ENCODE data around the gene EFNA5.
"Not testable (repeated sequence)": the region's sequence is repeated elsewhere in the genome, so short reads cannot be mapped to it uniquely, and the experiment has no call there.

The EFNA5 gene

GRCh38 chr5:107457138-107457537 is 213.6 kb downstream of the EFNA5 start:
- DNase-seq (ENCODE audit: low read depth), result no peak

DNA sequence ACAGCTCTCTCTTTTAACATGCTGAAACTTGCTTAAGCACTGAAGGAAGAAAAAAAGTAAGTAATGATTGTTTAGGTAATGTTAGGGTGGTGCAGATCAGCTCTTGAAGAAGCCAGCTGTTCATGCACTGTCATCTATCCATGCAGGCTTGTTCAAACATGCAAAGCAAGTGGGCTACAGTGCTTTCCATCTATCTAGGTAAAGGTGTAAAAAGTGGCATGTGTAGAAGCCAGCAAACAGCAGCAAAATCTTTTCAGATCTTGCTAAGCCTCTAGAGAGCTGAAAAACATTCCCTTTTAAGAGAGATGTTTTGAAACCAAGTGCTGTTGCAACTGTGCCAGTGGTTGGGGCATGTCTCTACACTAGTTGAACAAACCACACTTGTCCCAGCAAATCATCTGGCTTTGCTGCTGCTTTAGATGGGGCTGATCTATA is 214.4 kb downstream of the EFNA5 start:
- DNase-seq (ENCODE audit: low read depth), result no peak

DNA sequence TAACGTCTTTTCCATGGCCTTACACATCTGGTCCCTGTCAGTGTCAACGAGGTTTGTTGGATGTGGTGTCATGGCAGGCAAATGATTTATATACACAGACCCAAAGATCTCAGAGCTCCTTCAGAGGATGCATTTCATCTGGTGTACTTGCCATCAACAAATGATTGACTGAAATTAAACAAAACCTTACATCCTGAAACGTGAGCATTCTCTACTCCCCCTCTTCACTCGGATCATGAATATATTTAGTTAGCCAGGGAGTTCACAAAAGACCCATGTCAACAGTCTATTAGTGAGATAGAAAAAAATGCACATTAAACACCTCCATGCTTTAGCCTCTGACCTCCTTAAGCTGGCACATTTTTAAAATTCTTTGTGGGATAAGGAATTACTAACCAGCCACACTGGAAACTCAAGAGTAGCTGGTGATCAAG is 215.6 kb downstream of the EFNA5 start:
- DNase-seq (ENCODE audit: low read depth), result no peak

DNA sequence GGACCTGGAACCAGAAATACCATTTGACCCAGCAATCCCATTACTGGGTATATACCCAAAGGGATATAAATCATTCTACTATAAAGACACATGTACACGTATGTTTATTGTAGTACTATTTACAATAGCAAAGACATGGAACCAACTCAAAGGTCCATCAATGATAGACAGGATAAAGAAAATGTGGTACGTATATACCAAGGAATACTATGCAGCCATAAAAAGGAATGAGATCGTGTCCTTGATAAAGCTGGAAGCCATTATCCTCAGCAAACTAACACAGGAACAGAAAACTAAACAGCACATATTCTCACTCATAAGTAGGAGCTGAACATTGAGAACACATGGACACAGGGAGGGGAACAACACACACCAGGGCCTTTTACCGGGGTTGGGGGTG is 218.9 kb downstream of the EFNA5 start:
- DNase-seq (ENCODE audit: low read depth), result not testable (repeated sequence)

- no peak for DNase-seq (ENCODE audit: low read depth)
Measured at GRCh38 chr5:107451028-107451427, 219.7 kb downstream of the EFNA5 start.

DNA sequence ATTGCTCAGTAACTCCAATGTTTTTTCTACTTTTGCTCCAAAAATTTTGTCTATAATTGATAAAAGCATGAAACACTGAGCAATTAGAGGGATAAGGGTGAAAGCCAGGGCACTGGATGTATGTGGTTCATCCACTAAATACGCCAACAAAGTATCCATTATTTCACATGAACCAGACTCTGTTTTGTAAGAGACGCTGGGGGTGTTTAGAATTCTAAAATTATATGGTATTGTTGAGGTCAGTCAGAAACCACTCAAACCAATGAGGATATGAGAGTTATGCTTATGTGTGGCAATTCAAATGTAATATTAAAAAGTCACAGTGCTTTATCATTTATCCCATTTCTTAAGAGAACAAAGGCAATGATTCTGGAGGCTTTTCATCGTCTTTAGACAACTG is 220.2 kb downstream of the EFNA5 start:
- no peak for DNase-seq (ENCODE audit: low read depth)

DNA sequence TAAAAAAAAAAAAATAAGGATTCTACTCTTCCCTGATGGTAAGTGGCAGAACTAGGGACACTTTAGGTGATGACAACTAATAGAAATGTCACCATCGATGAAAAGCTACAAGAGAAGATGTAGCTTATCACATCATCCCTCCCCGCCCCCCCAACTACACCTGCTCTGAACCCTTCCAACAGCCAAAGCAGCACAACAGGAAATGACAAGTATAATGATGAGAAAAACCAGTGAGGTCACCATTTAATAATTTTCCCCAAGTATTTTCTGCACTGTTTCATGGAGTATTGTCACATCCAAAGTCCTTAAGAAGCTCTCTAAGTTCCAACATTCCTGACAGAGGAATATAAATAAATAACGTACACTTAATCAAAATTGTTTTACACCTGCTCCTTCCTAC is 221.4 kb downstream of the EFNA5 start:
- no peak for DNase-seq (ENCODE audit: low read depth)

- DNase-seq (ENCODE audit: low read depth), result no peak
Measured at GRCh38 chr5:107447587-107447986, 223.2 kb downstream of the EFNA5 start.

- no peak for DNase-seq (ENCODE audit: low read depth)
Measured at GRCh38 chr5:107446972-107447371, 223.8 kb downstream of the EFNA5 start.

GRCh38 chr5:107444300-107444699 is 226.4 kb downstream of the EFNA5 start:
- DNase-seq (ENCODE audit: low read depth), result no peak

GRCh38 chr5:107443897-107444296 is 226.8 kb downstream of the EFNA5 start:
- no peak for DNase-seq (ENCODE audit: low read depth)

DNA sequence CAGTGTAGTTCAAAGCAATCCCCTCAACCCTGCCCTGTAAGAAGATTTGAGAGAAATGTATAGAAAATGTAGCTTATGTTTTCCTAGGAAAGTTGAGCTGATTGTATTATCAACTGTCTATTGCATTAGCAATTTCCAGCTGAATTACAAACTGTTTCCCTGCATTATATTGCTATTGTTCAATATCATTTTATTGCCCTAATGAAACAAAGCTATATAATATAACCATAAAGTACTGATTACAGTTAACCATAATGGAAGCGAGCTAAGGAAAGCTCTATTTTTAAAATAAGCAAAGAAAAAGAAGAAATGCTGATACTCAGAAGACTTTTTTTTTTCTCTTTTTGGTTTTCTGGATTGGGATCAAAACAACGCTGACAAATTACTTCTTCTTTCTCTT is 228.3 kb downstream of the EFNA5 start:
- no peak for DNase-seq (ENCODE audit: low read depth)

DNA sequence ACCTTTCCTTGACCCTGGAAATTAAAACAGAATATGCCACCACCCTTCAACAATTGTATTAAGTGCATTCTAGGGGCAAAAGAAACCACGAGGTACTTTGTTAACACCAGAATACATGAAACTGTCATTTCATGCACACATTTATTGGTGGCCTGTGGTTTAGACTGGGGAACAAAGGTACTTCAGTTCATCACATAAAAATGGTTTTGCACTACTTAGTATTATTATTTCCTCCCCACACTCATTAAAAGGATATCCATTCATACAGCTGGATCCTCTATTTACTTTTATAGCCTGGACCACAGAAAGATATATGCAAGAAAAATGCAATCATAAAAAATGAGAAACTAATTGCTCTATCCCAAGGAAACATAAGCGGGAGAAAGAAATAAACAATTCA is 230.9 kb downstream of the EFNA5 start:
- DNase-seq (ENCODE audit: low read depth), result no peak

- no peak for DNase-seq (ENCODE audit: low read depth)
Measured at GRCh38 chr5:107437986-107438510, 232.7 kb downstream of the EFNA5 start.

DNA sequence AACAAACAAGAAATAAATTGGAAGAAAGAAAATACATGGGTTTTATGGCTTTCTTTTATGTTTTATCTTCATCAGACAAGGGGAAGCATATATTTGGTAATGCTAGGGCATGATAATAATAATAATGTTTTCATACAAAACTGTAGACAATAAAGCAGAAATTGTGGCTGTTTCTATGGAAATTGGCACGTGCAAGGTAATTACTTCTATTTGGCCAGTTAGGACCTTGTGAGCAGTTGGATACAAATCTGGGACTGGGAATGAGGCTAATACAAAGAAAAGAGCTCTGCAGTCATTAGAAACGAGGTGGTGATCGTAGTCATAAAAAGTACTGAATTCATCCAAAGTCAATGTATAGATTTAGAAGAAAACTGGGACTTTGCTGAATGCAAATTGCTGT is 233.6 kb downstream of the EFNA5 start:
- DNase-seq (ENCODE audit: low read depth), result no peak

- no peak for DNase-seq (ENCODE audit: low read depth)
Measured at GRCh38 chr5:107436201-107436600, 234.5 kb downstream of the EFNA5 start.

DNA sequence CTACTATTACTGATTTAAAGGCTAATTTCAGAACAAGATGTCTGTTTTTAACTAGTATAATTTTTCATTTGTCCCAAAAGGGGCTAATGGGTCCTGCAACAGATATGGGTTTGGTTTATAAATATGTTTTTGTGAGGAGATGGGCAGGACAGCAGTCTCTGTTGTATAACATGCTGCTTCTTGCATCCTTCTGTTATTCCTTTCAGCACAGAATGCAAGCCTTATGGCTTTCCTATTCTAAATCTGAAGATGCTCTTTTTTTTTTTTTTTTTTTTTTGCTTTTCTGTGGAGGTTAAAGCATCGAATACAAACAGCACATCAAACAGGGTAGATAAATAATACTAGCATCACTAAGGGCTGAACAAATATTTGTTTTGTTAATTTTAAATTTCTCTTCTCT is 235.7 kb downstream of the EFNA5 start:
- no peak for DNase-seq (ENCODE audit: low read depth)

DNA sequence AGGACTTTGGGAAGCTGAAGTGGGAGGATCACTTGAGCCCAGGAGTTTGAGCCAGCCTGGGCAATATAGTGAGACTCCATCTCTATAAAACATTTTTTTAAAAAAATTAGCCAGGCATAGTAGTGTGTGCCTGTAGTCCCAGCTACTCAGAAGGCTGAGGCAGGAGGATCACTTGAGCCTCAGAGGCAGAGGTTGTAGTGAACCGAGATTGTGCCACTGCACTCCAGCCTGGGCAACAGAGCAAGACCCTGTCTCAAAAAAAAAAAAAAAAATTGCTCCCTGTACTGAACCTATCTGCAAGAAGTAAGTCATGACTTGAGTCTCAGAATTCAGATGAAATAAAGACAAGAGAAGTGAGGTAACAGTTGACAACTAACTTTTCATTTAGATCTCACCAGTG is 237.1 kb downstream of the EFNA5 start:
- not testable (repeated sequence) for DNase-seq (ENCODE audit: low read depth)

DNA sequence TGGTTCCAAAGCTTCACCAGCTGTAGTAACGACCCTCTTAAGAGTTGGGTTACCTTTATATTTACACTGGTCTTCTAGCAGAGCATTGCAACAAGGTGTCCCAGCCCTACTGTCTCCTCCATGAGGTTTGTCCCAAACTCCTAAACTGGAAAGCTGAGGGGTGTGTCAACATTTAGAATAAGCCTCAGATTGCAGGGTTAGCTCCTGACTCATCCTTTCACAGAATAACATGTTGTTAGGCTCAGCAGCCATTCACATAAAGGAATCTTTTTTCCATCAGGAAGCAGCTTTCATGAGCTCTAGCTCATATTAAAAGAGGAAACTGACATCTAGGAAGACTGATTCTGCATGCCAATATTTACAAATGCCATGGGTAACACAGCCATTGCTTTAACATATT is 238.7 kb downstream of the EFNA5 start:
- DNase-seq (ENCODE audit: low read depth), result no peak

- DNase-seq (ENCODE audit: low read depth), result no peak
Measured at GRCh38 chr5:107431536-107431935, 239.2 kb downstream of the EFNA5 start.

GRCh38 chr5:107430071-107430625 is 240.6 kb downstream of the EFNA5 start:
- no peak for DNase-seq (ENCODE audit: low read depth)

DNA sequence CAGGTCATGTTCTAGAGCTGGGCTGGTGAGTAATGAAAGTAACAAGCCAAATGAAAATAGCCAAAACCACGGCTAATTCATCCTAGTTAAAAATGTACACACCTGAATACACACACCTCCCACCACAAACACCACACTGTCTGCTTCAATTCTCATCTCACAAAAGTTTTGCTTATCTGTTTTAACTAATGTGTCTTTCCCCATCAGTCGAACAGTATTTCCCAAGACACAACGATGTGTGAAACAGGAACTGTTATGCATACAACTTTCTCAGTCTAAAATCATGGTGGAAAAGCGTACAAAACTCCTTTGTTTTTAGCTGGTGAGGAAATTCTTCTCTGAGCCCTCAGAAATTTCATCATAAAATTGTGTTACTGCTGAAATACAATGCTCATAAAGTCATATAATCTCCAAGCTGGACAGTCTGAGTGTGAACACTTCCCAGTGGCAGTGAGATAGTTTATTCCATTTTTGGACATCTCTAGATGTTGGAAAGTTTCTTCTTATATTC is 242.4 kb downstream of the EFNA5 start:
- no peak for DNase-seq (ENCODE audit: low read depth)

DNA sequence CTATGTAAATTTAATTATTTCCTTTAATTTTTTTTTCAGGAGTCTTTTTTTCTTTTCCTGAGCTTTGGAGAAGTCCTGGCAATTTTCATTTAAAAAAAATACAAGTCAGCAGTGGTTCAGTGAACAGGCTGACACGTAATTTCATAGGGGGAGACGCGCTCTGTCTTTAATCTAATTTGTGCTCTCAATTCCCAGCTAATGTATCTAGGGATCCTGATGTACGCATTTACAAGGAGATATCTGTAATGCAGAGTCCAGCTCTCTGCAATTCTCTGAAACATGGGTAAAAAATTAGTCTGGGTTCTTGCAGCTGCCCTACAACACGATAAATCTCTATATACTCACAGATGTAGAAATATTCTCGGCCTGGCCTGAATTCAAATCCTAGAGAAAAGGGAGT is 243.9 kb downstream of the EFNA5 start:
- DNase-seq (ENCODE audit: low read depth), result no peak

GRCh38 chr5:107426209-107426608 is 244.5 kb downstream of the EFNA5 start:
- no peak for DNase-seq (ENCODE audit: low read depth)

Data from fibroblast of the conjunctiva (primary cell).